Upper lobe of left lung (tissue), 6 donors: ENCODE results near the gene OLFM1. TPM values are rescaled to one million over a fixed set of nuclear protein-coding genes. Genes with fewer than 3 reads are reported as not detected.

Experiments used
- ATAC-seq, 2 donors: fragments of 200-7000 bp; cut with Tn5 transposase; one replicate each; pipeline ENCODE4 v1.9.1; 2022; ENCODE audit warnings: mild to moderate bottlenecking in 2 of 2, moderate library complexity in 2 of 2; ENCODE audit not compliant: low FRiP score in 2 of 2
- DNase-seq, 2 donors: peaks; one replicate each; pipeline ENCODE4 v3.0.0-alpha.2; 2019 to 2020
- H3K27ac ChIP-seq, 4 donors: fragments of 200-600 bp; sonication (generic); one replicate each; pipeline ENCODE4 v1.5.1; 2016 to 2019
- H3K27me3 ChIP-seq, 4 donors: fragments of 200-600 bp; sonication (generic); one replicate each; pipeline ENCODE4 v1.5.1; 2017 to 2019
- H3K36me3 ChIP-seq, 4 donors: fragments of 200-600 bp; sonication (generic); one replicate each; pipeline ENCODE4 v1.5.1; 2016 to 2019
- H3K4me1 ChIP-seq, 4 donors: fragments of 200-600 bp; sonication (generic); one replicate each; pipeline ENCODE4 v1.5.1; 2018 to 2019
- H3K4me3 ChIP-seq, 4 donors: fragments of 200-600 bp; sonication (generic); one replicate each; pipeline ENCODE4 v1.5.1; 2017 to 2019; ENCODE audit warnings: mild to moderate bottlenecking in 2 of 4, moderate library complexity in 1 of 4
- H3K9me3 ChIP-seq, 4 donors: fragments of 200-600 bp; sonication (generic); one replicate each; pipeline ENCODE4 v1.5.1; 2018 to 2019
- EP300 ChIP-seq, 4 donors: sonication (generic); formaldehyde crosslinking; IDR thresholded peaks; one replicate each; pipeline ENCODE4 v1.5.1; 2017; ENCODE audit warnings: antibody characterized with exemption in 4 of 4, control low read depth in 2 of 4
- POLR2A ChIP-seq, 4 donors: fragments of 450-650 bp; IDR thresholded peaks; one replicate each; pipeline ENCODE4 v1.5.1; 2016 to 2017; ENCODE audit warnings: antibody characterized with exemption in 4 of 4, mild to moderate bottlenecking in 2 of 4
- POLR2AphosphoS5 ChIP-seq, 2 donors: sonication (generic); formaldehyde crosslinking; IDR thresholded peaks; one replicate each; pipeline ENCODE4 v1.5.1; 2017; ENCODE audit warnings: antibody characterized with exemption in 2 of 2
- WGBS, 2 donors: methylation state at CpG; one replicate each; pipeline ENCODE4 v1.1.5; 2017 to 2018; 5-methylcytosine and 5-hydroxymethylcytosine counted together
- total RNA-seq, 6 donors: library from RNA; depleted of rRNA in 4 of 6; stranded (reverse); fragments of >200 nt in 4 of 6; gene quantifications; one replicate each; pipeline versions ENCODE4 v1.1.0 to v1.2.1, GENCODE V29; 2016 to 2021
- TF ChIP-seq, protein P1 (sequence below), 6 experiments: fragments of 450-650 bp in 4 of 6; fragments of 200-600 bp in 2 of 6; sonication (generic) in 2 of 6; IDR thresholded peaks; one replicate each; pipeline ENCODE4 v1.5.1; 2016 to 2019; ENCODE audit warnings: antibody characterized with exemption in 6 of 6
- donor health status: DM: no; HTN: no; CAD: no; lungs with moderate emphysema.
- donor health status: DM: no; HTN: yes; CAD: no; lungs with severe emphysema.

OLFM1 gene
- total RNA-seq, 6 donors from 2014 or later, result 3.1 to 47.9 (median 18.5) TPM

DNA sequence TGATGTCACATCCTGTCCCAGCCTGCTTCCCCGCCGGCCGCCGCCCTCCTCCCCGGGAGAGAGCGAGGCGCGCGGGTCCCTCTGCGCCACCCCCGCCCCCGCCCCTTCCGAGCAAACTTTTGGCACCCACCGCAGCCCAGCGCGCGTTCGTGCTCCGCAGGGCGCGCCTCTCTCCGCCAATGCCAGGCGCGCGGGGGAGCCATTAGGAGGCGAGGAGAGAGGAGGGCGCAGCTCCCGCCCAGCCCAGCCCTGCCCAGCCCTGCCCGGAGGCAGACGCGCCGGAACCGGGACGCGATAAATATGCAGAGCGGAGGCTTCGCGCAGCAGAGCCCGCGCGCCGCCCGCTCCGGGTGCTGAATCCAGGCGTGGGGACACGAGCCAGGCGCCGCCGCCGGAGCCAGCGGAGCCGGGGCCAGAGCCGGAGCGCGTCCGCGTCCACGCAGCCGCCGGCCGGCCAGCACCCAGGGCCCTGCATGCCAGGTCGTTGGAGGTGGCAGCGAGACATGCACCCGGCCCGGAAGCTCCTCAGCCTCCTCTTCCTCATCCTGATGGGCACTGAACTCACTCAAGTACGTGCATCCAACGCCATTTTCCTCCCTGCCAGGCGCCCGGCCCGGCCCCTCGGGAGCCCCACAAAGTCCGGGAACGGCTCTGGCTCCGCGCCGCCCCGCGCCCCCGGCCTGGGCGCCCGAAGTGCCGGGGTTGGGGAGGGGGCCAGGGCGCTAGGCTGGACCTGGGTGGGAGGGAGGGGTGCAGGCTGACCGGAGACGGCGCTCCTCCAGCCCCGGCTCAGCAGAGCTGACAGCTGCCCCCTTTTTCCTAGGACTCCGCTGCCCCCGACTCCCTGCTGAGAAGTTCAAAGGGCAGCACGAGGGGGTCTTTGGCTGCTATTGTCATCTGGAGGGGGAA, 12.0 kb upstream of the OLFM1 start:
- Histone ChIP-seq H3K4me1 (peaks cover 3 to 18% (median 12%) of the 10 kb centered on the region in 4 donors), H3K4me3 (peak overlapping the region; percentile 35 to 64 (median 58)), H3K9me3 (no peaks in the 10 kb centered on the region), H3K27me3 (peaks cover 0 to 14% (median 5%) of the 10 kb centered on the region in 4 donors), H3K27ac (peak overlapping the region in 1 of 4 donors; percentile 13), H3K36me3 (no peaks in the 10 kb centered on the region)
- ATAC-seq (peak; percentile 63 to 85), DNase-seq (peak; percentile 46 to 93)
- TF ChIP-seq POLR2A (IDR thresholded peaks at IDR 0.05) (peak in 1 of 4 donors; percentile 16), EP300 (IDR thresholded peaks at IDR 0.05) (no peak), POLR2AphosphoS5 (IDR thresholded peaks at IDR 0.05) (peak in 1 of 2 donors; percentile 12)
- TF ChIP-seq, protein P1, sequence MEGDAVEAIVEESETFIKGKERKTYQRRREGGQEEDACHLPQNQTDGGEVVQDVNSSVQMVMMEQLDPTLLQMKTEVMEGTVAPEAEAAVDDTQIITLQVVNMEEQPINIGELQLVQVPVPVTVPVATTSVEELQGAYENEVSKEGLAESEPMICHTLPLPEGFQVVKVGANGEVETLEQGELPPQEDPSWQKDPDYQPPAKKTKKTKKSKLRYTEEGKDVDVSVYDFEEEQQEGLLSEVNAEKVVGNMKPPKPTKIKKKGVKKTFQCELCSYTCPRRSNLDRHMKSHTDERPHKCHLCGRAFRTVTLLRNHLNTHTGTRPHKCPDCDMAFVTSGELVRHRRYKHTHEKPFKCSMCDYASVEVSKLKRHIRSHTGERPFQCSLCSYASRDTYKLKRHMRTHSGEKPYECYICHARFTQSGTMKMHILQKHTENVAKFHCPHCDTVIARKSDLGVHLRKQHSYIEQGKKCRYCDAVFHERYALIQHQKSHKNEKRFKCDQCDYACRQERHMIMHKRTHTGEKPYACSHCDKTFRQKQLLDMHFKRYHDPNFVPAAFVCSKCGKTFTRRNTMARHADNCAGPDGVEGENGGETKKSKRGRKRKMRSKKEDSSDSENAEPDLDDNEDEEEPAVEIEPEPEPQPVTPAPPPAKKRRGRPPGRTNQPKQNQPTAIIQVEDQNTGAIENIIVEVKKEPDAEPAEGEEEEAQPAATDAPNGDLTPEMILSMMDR (IDR thresholded peaks at IDR 0.05), result no peak
- 1 to 4% methylated on average over 16 to 34 of the region's 90 CpGs for WGBS, 2 donors

DNA sequence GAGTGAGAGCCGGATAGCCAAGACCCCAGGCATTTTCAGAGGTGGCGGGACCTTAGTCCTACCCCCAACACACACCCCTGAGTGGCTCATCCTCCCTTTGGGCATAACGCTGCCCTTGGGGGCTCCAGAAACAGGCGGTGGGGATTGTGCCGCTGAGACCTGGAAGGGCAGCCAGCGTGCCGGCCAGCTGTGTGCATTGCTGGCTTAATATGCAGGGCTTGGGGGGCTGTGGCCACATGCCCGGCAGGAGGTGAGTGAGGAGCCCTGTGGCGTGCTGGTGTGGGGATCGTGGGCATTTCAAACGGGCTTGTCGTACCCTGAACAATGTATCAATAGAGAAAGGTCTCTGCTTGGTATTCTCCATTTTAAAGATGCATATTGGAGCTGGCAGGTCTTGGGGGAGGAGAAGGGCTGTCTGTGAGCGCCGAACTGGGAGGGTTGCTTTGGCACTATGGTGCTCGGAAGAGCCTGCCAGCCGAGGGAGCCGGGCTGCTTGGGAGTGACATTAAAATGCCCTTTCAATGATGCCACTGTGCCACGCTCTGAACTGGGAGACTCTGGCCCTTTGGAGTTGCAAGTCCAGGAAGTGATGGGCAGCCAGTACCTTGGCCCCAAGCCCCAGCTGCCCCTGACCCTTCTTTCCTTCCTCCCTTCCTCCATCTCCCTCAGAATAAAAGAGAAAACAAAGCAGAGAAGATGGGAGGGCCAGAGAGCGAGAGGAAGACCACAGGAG, 11.2 kb upstream of the OLFM1 start:
- Histone ChIP-seq H3K4me1 (peaks cover 3 to 18% (median 12%) of the 10 kb centered on the region in 4 donors), H3K4me3 (peak overlapping the region in 3 of 4 donors; percentile 56 to 64 (median 59)), H3K9me3 (no peaks in the 10 kb centered on the region), H3K27me3 (peaks cover 0 to 14% (median 5%) of the 10 kb centered on the region in 4 donors), H3K27ac (no peak overlapping the region), H3K36me3 (no peaks in the 10 kb centered on the region)
- no peak for TF ChIP-seq POLR2A (IDR thresholded peaks at IDR 0.05)
- no peak for TF ChIP-seq EP300 (IDR thresholded peaks at IDR 0.05)
- no peak for TF ChIP-seq POLR2AphosphoS5 (IDR thresholded peaks at IDR 0.05)
- TF ChIP-seq, protein P1 (IDR thresholded peaks at IDR 0.05), result no peak
- ATAC-seq (no peak), DNase-seq (peak in 1 of 2 donors; percentile 12)
- 29 to 32% methylated on average over 7 to 19 of the region's 19 CpGs for WGBS, 2 donors

DNA sequence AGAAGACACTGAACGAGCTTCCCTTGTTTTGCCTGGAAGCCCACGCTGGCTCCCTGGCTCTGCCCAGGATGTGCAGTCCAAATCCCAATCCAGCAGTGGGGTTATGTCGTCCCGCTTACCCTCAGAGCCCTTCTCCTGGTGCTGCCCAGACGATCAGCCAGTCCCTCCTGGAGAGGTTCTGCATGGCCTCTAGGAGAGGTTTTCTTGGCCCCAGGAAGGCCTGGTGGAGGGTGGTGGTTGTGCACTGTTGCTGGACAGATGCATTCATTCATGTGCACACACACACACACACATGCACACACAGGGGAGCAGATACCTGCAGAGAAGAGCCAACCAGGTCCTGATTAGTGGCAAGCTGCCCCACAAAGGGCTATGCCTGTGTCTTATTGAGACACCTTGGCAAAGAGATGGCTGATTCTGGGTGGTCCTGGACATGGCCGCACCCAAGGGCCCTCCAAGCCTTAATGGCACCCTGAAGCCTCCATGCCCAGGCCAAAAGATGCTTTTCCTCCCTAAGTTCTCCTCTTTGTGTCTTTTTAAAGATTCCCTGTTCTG, 10.5 kb upstream of the OLFM1 start:
- DNase-seq (peak in 1 of 2 donors; percentile 9), ATAC-seq (no peak)
- peak overlapping the region in 1 of 4 donors; percentile 64 for H3K4me3 ChIP-seq
- H3K27ac ChIP-seq, result no peak overlapping the region
- peaks cover 0 to 14% (median 5%) of the 10 kb centered on the region in 4 donors for H3K27me3 ChIP-seq
- no peak for TF ChIP-seq POLR2A (IDR thresholded peaks at IDR 0.05)
- no peak for TF ChIP-seq EP300 (IDR thresholded peaks at IDR 0.05)
- no peak for TF ChIP-seq POLR2AphosphoS5 (IDR thresholded peaks at IDR 0.05)
- TF ChIP-seq, protein P1 (IDR thresholded peaks at IDR 0.05), result no peak
- 65 to 69% methylated on average over 5 to 6 of the region's 6 CpGs for WGBS, 2 donors
- H3K4me1 ChIP-seq, result peaks cover 3 to 18% (median 12%) of the 10 kb centered on the region in 4 donors
- H3K9me3 ChIP-seq, result no peaks in the 10 kb centered on the region
- no peaks in the 10 kb centered on the region for H3K36me3 ChIP-seq

DNA sequence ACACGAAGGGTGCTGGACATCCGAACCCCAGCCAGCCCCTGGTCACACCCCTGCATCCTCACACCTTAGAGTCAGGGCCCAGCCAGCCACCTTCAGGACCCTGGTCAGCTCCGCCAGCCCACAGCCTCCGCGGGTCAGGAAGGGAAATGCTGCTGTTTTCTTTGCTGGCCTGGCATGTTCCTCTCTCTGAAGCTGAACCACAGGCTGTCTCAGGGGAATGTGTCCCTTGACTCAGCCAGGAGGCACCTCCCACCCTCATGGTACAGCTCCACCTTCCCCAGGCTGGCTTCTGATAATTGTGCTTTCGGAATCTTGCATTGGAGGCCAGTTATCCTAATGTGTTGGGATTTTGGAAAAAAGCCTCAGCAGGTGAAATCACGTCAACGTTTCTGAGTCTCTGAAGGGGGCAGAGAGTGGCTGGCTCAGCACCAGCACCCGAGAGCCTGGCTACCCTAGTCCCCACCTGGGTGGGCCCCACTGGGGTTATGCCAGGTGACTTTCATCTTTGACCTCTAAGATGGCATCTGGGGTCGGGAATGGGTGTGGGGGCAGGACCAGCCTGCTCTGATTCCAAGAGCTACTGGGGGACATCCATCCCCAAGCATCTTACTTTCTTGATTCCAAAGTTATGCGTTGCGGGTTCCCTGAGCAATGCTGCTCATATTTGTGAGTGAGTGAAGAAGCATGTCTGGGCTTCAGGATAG, 9.8 kb upstream of the OLFM1 start:
- Histone ChIP-seq H3K4me3 (no peak overlapping the region), H3K27me3 (peaks cover 0 to 14% (median 5%) of the 10 kb centered on the region in 4 donors), H3K27ac (no peak overlapping the region), H3K36me3 (no peaks in the 10 kb centered on the region), H3K4me1 (peaks cover 3 to 18% (median 12%) of the 10 kb centered on the region in 4 donors), H3K9me3 (no peaks in the 10 kb centered on the region)
- peak in 1 of 2 donors; percentile 21 for DNase-seq
- ATAC-seq, result no peak
- TF ChIP-seq, protein P1 (IDR thresholded peaks at IDR 0.05), result no peak
- TF ChIP-seq POLR2AphosphoS5 (IDR thresholded peaks at IDR 0.05) (no peak), POLR2A (IDR thresholded peaks at IDR 0.05) (no peak), EP300 (IDR thresholded peaks at IDR 0.05) (no peak)
- WGBS, 2 donors, result 48 to 57% methylated on average over 12 of the region's 12 CpGs
